Measurements from ENCODE around the gene TBCC. TPM values are rescaled to one million over a fixed set of nuclear protein-coding genes. Genes with fewer than 3 reads are reported as not detected.

TBCC gene
- total RNA-seq, 2 experiments from 2014 or later: 78.0 to 136 TPM

DNA sequence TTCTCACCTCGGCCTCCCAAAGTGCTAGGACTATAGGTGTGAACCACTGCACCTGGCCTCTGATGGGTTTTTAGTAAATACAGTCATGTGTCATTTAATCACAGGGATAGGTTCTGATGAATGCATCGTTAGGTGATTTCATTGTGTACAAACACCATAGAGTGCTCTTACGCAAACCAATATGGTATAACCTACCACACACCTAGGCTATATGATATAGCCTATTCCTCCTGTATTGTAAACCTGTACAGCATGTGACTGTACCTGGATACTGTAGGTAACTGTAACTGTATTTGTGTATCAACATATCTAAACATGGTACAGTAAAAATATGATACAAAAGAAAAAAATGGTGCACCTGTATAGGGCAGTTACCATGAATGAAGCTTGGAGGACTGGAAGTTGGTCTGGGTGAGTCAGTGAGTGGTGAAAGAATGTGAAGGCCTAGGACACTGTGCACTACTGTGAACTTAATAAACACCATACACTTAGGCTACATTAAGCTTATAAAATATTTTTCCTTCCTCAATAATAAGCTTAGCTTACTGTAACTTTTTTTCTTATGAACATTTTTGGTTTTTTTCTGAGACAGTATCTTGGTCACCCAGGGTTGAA, 45.9 kb upstream of the TBCC start:
- POLR2A ChIA-PET: interaction anchor here (1.0 to 2.0 kb wide), 2 partner anchors 28 to 43 kb away, joined by 5 to 11 read pairs; no protein-coding TSS in a partner anchor
- intact Hi-C loops (cut with micrococcal nuclease; ENCODE audit: unreplicated experiment): no loop called here
- no peak overlapping the region for H3K27ac ChIP-seq (ENCODE audit: low read depth, low read length, poor library complexity, severe bottlenecking)
- H2AFZ ChIP-seq (ENCODE audit: low read length): no peak overlapping the region
- no peaks in the 10 kb centered on the region for H4K20me1 ChIP-seq (ENCODE audit: insufficient read depth, low read length)
- H3K9me3 ChIP-seq (ENCODE audit: low read length): no peaks in the 10 kb centered on the region
- H3K36me3 ChIP-seq (ENCODE audit: insufficient read depth, low read length): peaks cover 57% of the 10 kb centered on the region
- no TSS peak for BruUV-seq (replicated peaks)
- peaks cover 53% of the 10 kb centered on the region for H3K79me2 ChIP-seq (ENCODE audit: insufficient read depth, low read depth, low read length)
- DNase-seq (ENCODE audit: low spot score): no peak
- no peak overlapping the region for H3K4me2 ChIP-seq (ENCODE audit: low read length)
- TF ChIP-seq EZH2phosphoT487 (IDR thresholded peaks at IDR 0.05; ENCODE audit: borderline replicate concordance, low read depth, low read length): no peak
- TF ChIP-seq, protein P1, sequence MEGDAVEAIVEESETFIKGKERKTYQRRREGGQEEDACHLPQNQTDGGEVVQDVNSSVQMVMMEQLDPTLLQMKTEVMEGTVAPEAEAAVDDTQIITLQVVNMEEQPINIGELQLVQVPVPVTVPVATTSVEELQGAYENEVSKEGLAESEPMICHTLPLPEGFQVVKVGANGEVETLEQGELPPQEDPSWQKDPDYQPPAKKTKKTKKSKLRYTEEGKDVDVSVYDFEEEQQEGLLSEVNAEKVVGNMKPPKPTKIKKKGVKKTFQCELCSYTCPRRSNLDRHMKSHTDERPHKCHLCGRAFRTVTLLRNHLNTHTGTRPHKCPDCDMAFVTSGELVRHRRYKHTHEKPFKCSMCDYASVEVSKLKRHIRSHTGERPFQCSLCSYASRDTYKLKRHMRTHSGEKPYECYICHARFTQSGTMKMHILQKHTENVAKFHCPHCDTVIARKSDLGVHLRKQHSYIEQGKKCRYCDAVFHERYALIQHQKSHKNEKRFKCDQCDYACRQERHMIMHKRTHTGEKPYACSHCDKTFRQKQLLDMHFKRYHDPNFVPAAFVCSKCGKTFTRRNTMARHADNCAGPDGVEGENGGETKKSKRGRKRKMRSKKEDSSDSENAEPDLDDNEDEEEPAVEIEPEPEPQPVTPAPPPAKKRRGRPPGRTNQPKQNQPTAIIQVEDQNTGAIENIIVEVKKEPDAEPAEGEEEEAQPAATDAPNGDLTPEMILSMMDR (conservative IDR thresholded peaks at IDR 0.05; ENCODE audit: low read length): no peak
- peaks cover 34% of the 10 kb centered on the region for H3K4me1 ChIP-seq (ENCODE audit: insufficient read depth, low read length, poor library complexity, severe bottlenecking)
- no peak overlapping the region for H3K4me3 ChIP-seq (ENCODE audit: low read depth, low read length, poor library complexity, severe bottlenecking)
- no peaks in the 10 kb centered on the region for H3K9me2 ChIP-seq (ENCODE audit: insufficient read depth, low read length)
- CTCF ChIA-PET (ENCODE audit: unreplicated experiment): no interaction called here

DNA sequence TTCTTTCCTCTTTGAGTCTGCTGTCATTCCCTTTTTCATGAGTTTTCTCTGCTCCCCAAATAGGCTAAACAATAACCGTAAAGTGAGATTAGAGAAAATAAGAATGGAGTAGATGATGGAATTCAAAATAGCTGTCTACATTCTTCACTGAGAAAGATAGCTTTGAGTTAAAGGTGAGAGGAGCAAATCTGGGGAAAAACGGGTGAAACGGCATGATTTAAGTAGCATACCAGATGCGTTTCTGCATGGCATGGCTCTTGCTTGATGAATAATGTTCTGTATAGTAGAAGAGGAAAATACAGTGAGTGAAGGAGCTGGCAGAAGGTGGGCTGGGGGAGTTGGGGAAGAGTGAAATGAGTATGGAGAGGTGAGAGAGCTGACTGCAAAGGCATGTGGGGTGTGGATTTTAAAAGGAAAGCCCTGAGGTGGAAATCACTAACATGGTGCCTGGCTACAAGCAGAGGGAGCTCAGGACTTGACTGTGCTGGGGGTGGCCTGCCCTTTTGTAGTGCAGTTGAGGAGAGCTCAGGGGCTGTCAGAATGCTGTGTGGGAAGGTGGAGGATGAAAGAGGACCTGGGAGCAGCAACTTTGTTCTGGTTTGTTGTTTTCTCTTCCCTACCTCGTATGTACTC, 44.8 kb upstream of the TBCC start:
- Histone ChIP-seq H3K36me3 (ENCODE audit: insufficient read depth, low read length) (peaks cover 68% of the 10 kb centered on the region), H3K27ac (ENCODE audit: low read depth, low read length, poor library complexity, severe bottlenecking) (peak overlapping the region; percentile 28), H3K9me2 (ENCODE audit: insufficient read depth, low read length) (no peaks in the 10 kb centered on the region), H3K4me1 (ENCODE audit: insufficient read depth, low read length, poor library complexity, severe bottlenecking) (peaks cover 46% of the 10 kb centered on the region), H3K79me2 (ENCODE audit: insufficient read depth, low read depth, low read length) (peaks cover 65% of the 10 kb centered on the region), H2AFZ (ENCODE audit: low read length) (no peak overlapping the region), H3K4me3 (ENCODE audit: low read depth, low read length, poor library complexity, severe bottlenecking) (no peak overlapping the region), H3K9me3 (ENCODE audit: low read length) (no peaks in the 10 kb centered on the region), H3K4me2 (ENCODE audit: low read length) (peak overlapping the region; percentile 45), H4K20me1 (ENCODE audit: insufficient read depth, low read length) (peaks cover 5% of the 10 kb centered on the region)
- ChIA-PET CTCF (ENCODE audit: unreplicated experiment) (interaction anchor here (0.6 to 0.7 kb wide), 2 partner anchors 20 to 91 kb away, joined by 3 read pairs; no protein-coding TSS in a partner anchor), POLR2A (interaction anchor here (0.6 to 27.1 kb wide), 3 partner anchors 44 to 178 kb away, joined by 3 to 494 read pairs (median 4); partner anchors contain the start of gene TBCC)
- DNase-seq (ENCODE audit: low spot score): no peak
- intact Hi-C loops (cut with micrococcal nuclease; ENCODE audit: unreplicated experiment): no loop called here
- no peak for TF ChIP-seq EZH2phosphoT487 (IDR thresholded peaks at IDR 0.05; ENCODE audit: borderline replicate concordance, low read depth, low read length)
- TF ChIP-seq, protein P1 (conservative IDR thresholded peaks at IDR 0.05; ENCODE audit: low read length): no peak
- BruUV-seq (replicated peaks): TSS peak; percentile 11

DNA sequence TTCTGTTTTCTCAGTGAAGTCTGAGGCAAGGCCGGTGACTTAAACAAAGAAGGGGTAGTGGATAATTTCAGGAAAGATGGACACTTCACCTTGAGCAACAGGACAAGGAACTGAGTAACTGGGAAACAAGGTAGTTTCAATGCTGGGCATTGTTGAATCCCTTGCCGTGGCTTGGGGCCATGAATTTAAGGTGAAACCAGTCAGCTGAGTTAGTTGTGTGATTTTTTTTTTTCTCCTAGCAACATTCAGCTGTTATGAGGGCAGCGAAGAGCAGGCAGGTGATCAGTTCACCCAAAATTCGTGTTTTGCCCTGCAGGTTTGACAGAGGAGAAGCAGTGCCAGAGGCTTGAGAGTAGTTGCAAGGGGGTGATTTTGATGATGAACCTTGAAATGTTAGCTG, 42.8 kb upstream of the TBCC start:
- POLR2A ChIA-PET: interaction anchor here (0.6 to 27.1 kb wide), 4 partner anchors 17 to 107 kb away, joined by 4 to 494 read pairs (median 4); partner anchors contain the start of gene TBCC
- Histone ChIP-seq H3K4me2 (ENCODE audit: low read length) (no peak overlapping the region; the same call in 1 of the 2 replicates), H2AFZ (ENCODE audit: low read length) (no peak overlapping the region), H3K4me3 (ENCODE audit: low read depth, low read length, poor library complexity, severe bottlenecking) (no peak overlapping the region), H3K4me1 (ENCODE audit: insufficient read depth, low read length, poor library complexity, severe bottlenecking) (peaks cover 60% of the 10 kb centered on the region), H3K27ac (ENCODE audit: low read depth, low read length, poor library complexity, severe bottlenecking) (no peak overlapping the region), H3K9me2 (ENCODE audit: insufficient read depth, low read length) (no peaks in the 10 kb centered on the region), H3K36me3 (ENCODE audit: insufficient read depth, low read length) (peaks cover 78% of the 10 kb centered on the region), H3K9me3 (ENCODE audit: low read length) (no peaks in the 10 kb centered on the region), H3K79me2 (ENCODE audit: insufficient read depth, low read depth, low read length) (peaks cover 84% of the 10 kb centered on the region), H4K20me1 (ENCODE audit: insufficient read depth, low read length) (peaks cover 5% of the 10 kb centered on the region)
- no TSS peak for BruUV-seq (replicated peaks)
- CTCF ChIA-PET (ENCODE audit: unreplicated experiment): no interaction called here
- DNase-seq (ENCODE audit: low spot score): no peak
- no peak for TF ChIP-seq EZH2phosphoT487 (IDR thresholded peaks at IDR 0.05; ENCODE audit: borderline replicate concordance, low read depth, low read length)
- TF ChIP-seq, protein P1 (conservative IDR thresholded peaks at IDR 0.05; ENCODE audit: low read length): no peak
- intact Hi-C loops (cut with micrococcal nuclease; ENCODE audit: unreplicated experiment): no loop called here

All from OCI-LY7 (cell line).